CD14-positive monocyte (primary cell): Measurements from ENCODE around the gene OSBPL1A. TPM values are rescaled to one million over a fixed set of nuclear protein-coding genes. Genes with fewer than 3 reads are reported as not detected.
A peak's percentile ranks its signal among the peaks of the same experiment; 100 is the strongest.

ENCODE experiments used
- DNase-seq, 3 donors: peaks; one replicate each; pipeline ENCODE4 v3.0.0-alpha.2; 2011 to 2022
- H2AFZ ChIP-seq: 2 replicates; pipeline ENCODE4 v1.6.0; 2012; ENCODE audit warnings: mild to moderate bottlenecking, low read depth, low read length, inconsistent platforms; ENCODE audit not compliant: insufficient read depth, poor library complexity, severe bottlenecking
- H3K27ac ChIP-seq, 2 donors: 1 replicate in 1 of 2; 2 replicates in 1 of 2; pipeline ENCODE4 v1.5.1; 2012 to 2013; ENCODE audit warnings: low read length in 2 of 2, control low read depth in 1 of 2, inconsistent platforms in 1 of 2, low read depth in 1 of 2, mild to moderate bottlenecking in 1 of 2
- H3K27me3 ChIP-seq, 2 donors: one replicate each; pipeline versions ENCODE4 v1.6.0 to v1.6.1; 2011 to 2013; ENCODE audit warnings: low read length in 2 of 2; ENCODE audit not compliant: control insufficient read depth in 2 of 2, insufficient read depth in 2 of 2
- H3K36me3 ChIP-seq, 2 donors: replicated peaks in 1 of 2; 1 replicate in 1 of 2; 2 replicates in 1 of 2; pipeline versions ENCODE4 v1.5.1 to v1.6.1; 2012 to 2013; ENCODE audit warnings: low read length in 2 of 2, control low read depth in 1 of 2, inconsistent platforms in 1 of 2, mild to moderate bottlenecking in 1 of 2; ENCODE audit not compliant: insufficient read depth in 2 of 2, control insufficient read depth in 1 of 2
- H3K4me1 ChIP-seq, 2 donors: 1 replicate in 1 of 2; 2 replicates in 1 of 2; pipeline versions ENCODE4 v1.5.1 to v1.6.1; 2012 to 2013; ENCODE audit warnings: low read length in 2 of 2, control low read depth in 1 of 2, inconsistent platforms in 1 of 2, mild to moderate bottlenecking in 1 of 2, moderate library complexity in 1 of 2; ENCODE audit not compliant: insufficient read depth in 2 of 2, control insufficient read depth in 1 of 2
- H3K4me2 ChIP-seq: replicated peaks from 2 replicates; pipeline ENCODE3; 2012; ENCODE audit warnings: low read length, moderate library complexity, mild to moderate bottlenecking; ENCODE audit not compliant: poor library complexity, severe bottlenecking; ENCODE audit errors: extremely low read depth
- H3K4me3 ChIP-seq, 3 experiments: fragments of 200-600 bp in 1 of 3; sonication (generic) in 1 of 3; replicated peaks in 1 of 3; 1 replicate in 2 of 3; 2 replicates in 1 of 3; pipeline ENCODE4 v1.5.1; 2011 to 2013; ENCODE audit warnings: low read length in 3 of 3, mild to moderate bottlenecking in 3 of 3, control low read depth in 2 of 3, low read depth in 2 of 3, inconsistent platforms in 1 of 3, moderate library complexity in 1 of 3
- H3K79me2 ChIP-seq: 2 replicates; pipeline ENCODE4 v1.6.0; 2012; ENCODE audit warnings: mild to moderate bottlenecking, control low read depth, inconsistent platforms, low read length, moderate library complexity; ENCODE audit not compliant: insufficient read depth
- H3K9ac ChIP-seq: 2 replicates; pipeline ENCODE4 v1.6.0; 2017; ENCODE audit warnings: low read length, mild to moderate bottlenecking; ENCODE audit not compliant: insufficient read depth, poor library complexity, severe bottlenecking
- H3K9me3 ChIP-seq, 2 donors: replicated peaks in 1 of 2; 1 replicate in 1 of 2; 2 replicates in 1 of 2; pipeline versions ENCODE4 v1.5.1 to v1.6.1; 2012 to 2013; ENCODE audit warnings: low read length in 2 of 2, control low read depth in 1 of 2; ENCODE audit not compliant: control insufficient read depth in 1 of 2, insufficient read depth in 1 of 2
- H4K20me1 ChIP-seq: 2 replicates; pipeline ENCODE4 v1.6.0; 2012; ENCODE audit warnings: mild to moderate bottlenecking, low read length, control low read depth, moderate library complexity; ENCODE audit not compliant: insufficient read depth
- H3K27ac Mint-ChIP-seq, 7 donors: one replicate each; pipeline ENCODE4 v1.8.0; 2020; ENCODE audit warnings: mild to moderate bottlenecking in 7 of 7, mixed read lengths in 7 of 7, moderate library complexity in 6 of 7, inconsistent platforms in 2 of 7
- H3K27me3 Mint-ChIP-seq, 3 donors: one replicate each; pipeline ENCODE4 v1.8.0; 2021 to 2022; ENCODE audit warnings: low read depth in 3 of 3, mild to moderate bottlenecking in 3 of 3, mixed read lengths in 3 of 3, moderate library complexity in 3 of 3, inconsistent platforms in 1 of 3
- H3K36me3 Mint-ChIP-seq, 2 donors: one replicate each; pipeline ENCODE4 v1.8.0; 2020; ENCODE audit warnings: mixed read lengths in 2 of 2, inconsistent platforms in 1 of 2, mild to moderate bottlenecking in 1 of 2
- H3K4me1 Mint-ChIP-seq: one replicate; pipeline ENCODE4 v1.8.0; 2020; ENCODE audit warnings: mild to moderate bottlenecking, mixed read lengths
- H3K4me3 Mint-ChIP-seq, 2 donors: one replicate each; pipeline ENCODE4 v1.8.0; 2020; ENCODE audit warnings: mild to moderate bottlenecking in 2 of 2, mixed read lengths in 2 of 2, moderate library complexity in 1 of 2
- H3K9me3 Mint-ChIP-seq, 7 donors: one replicate each; pipeline ENCODE4 v1.8.0; 2020 to 2022; ENCODE audit warnings: mixed read lengths in 7 of 7, mild to moderate bottlenecking in 6 of 7, moderate library complexity in 6 of 7, inconsistent platforms in 2 of 7
- CTCF ChIP-seq: fragments of 200-600 bp; IDR thresholded peaks from one replicate; pipeline ENCODE4 v1.8.0; 2022; ENCODE audit warnings: antibody characterized with exemption, mild to moderate bottlenecking
- WGBS: methylation state at CpG from one replicate; pipeline ENCODE4 v1.1.5; 2013; ENCODE audit warnings: missing lambda C conversion rate; ENCODE audit not compliant: insufficient coverage; 5-methylcytosine and 5-hydroxymethylcytosine counted together
- intact Hi-C, 2 donors: fragments of 100-400 bp; cut with micrococcal nuclease; formaldehyde crosslinking; loops; one replicate each; pipeline versions ENCODE4 v1.15.0 to v1.15.1; 2023
- polyA plus RNA-seq, 3 donors: library from polyadenylated mRNA; depleted of rRNA in 1 of 3; unstranded in 2 of 3; stranded (reverse) in 1 of 3; fragments of 300-500 nt in 2 of 3; fragments of >200 nt in 1 of 3; fragmentation: Illumina TruSeq in 2 of 3; gene quantifications; 1 replicate in 2 of 3; 2 replicates in 1 of 3; pipeline ENCODE4 v1.2.3, GENCODE V29; 2012 to 2021

OSBPL1A gene
- polyA plus RNA-seq, 3 donors, result 6.3 to 9.1 (median 7.1) TPM

- Mint-ChIP-seq H3K27ac (no peak overlapping the region), H3K27me3 (no peaks in the 10 kb centered on the region), H3K4me3 (no peak overlapping the region), H3K9me3 (peaks cover 0 to 1% (median 0%) of the 10 kb centered on the region in 7 donors), H3K36me3 (peaks cover 63 to 82% of the 10 kb centered on the region in 2 donors), H3K4me1 (peaks cover 10% of the 10 kb centered on the region)
- no peak overlapping the region for H2AFZ ChIP-seq
- no peak for TF ChIP-seq CTCF
- no CpG with 5 or more reads among the region's 1 CpG for WGBS
- H3K4me2 ChIP-seq, result no peak overlapping the region
- H4K20me1 ChIP-seq, result no peaks in the 10 kb centered on the region
- H3K9ac ChIP-seq, result no peak overlapping the region
- H3K27ac ChIP-seq, result no peak overlapping the region
- intact Hi-C loops, result loop anchor here in 1 of 2 donors (10.0 kb wide), 1 partner anchor 61 kb away; no protein-coding TSS in a partner anchor
- no peaks in the 10 kb centered on the region for H3K27me3 ChIP-seq
- H3K79me2 ChIP-seq, result peaks cover 5% of the 10 kb centered on the region
- H3K4me3 ChIP-seq, result no peak overlapping the region
- no peaks in the 10 kb centered on the region for H3K4me1 ChIP-seq
- DNase-seq, result no peak
- peaks cover 24 to 89% of the 10 kb centered on the region in 2 donors for H3K36me3 ChIP-seq
- H3K9me3 ChIP-seq, result no peaks in the 10 kb centered on the region
Observed at GRCh38 chr18:24373328-24373727, 24.3 kb downstream of the OSBPL1A start.

GRCh38 chr18:24372279-24372872, 25.2 kb downstream of the OSBPL1A start:
- intact Hi-C loops, result loop anchor here in 1 of 2 donors (10.0 kb wide), 1 partner anchor 62 kb away; no protein-coding TSS in a partner anchor
- DNase-seq, result no peak
- H3K27ac Mint-ChIP-seq, result peak overlapping the region in 3 of 7 donors; percentile 19 to 39 (median 19)
- H3K4me3 ChIP-seq, result no peak overlapping the region
- H3K4me3 Mint-ChIP-seq, result no peak overlapping the region
- H3K36me3 ChIP-seq, result peaks cover 31 to 91% of the 10 kb centered on the region in 2 donors
- H3K27me3 Mint-ChIP-seq, result no peaks in the 10 kb centered on the region
- H3K27ac ChIP-seq, result no peak overlapping the region
- H3K9me3 ChIP-seq, result no peaks in the 10 kb centered on the region
- H3K4me2 ChIP-seq, result no peak overlapping the region
- H3K9ac ChIP-seq, result no peak overlapping the region
- H3K4me1 ChIP-seq, result no peaks in the 10 kb centered on the region
- H3K79me2 ChIP-seq, result no peaks in the 10 kb centered on the region
- peaks cover 64 to 82% of the 10 kb centered on the region in 2 donors for H3K36me3 Mint-ChIP-seq
- H3K9me3 Mint-ChIP-seq, result peaks cover 0 to 1% (median 0%) of the 10 kb centered on the region in 7 donors
- no peak overlapping the region for H2AFZ ChIP-seq
- H4K20me1 ChIP-seq, result no peaks in the 10 kb centered on the region
- H3K27me3 ChIP-seq, result no peaks in the 10 kb centered on the region
- WGBS, result 60% methylated on average over 5 of the region's 5 CpGs
- H3K4me1 Mint-ChIP-seq, result peaks cover 10% of the 10 kb centered on the region
- no peak for TF ChIP-seq CTCF
